HEK293T (cell line): ENCODE results near the gene EXOC3L1.
A peak's percentile ranks its signal among the peaks of the same experiment; 100 is the strongest.

ENCODE experiments used
- CTBP1 ChIP-seq: fragments of 450-650 bp; IDR thresholded peaks from 2 replicates; pipeline ENCODE4 v1.6.1; 2016; ENCODE audit warnings: borderline replicate concordance
- ELF4 ChIP-seq: fragments of 450-650 bp; IDR thresholded peaks from 2 replicates; pipeline ENCODE4 v1.6.1; 2017; ENCODE audit warnings: antibody characterized with exemption
- FOXK2 ChIP-seq: fragments of 450-650 bp; IDR thresholded peaks from 2 replicates; pipeline ENCODE4 v1.6.1; 2016; ENCODE audit warnings: mild to moderate bottlenecking
- FOXM1 ChIP-seq: fragments of 450-650 bp; IDR thresholded peaks from 2 replicates; pipeline ENCODE4 v1.6.1; 2017; ENCODE audit warnings: mild to moderate bottlenecking, borderline replicate concordance
- HDGF ChIP-seq: fragments of 450-650 bp; IDR thresholded peaks from 2 replicates; pipeline ENCODE4 v1.6.1; 2017; ENCODE audit warnings: antibody characterized with exemption, borderline replicate concordance
- NFRKB ChIP-seq: fragments of 450-650 bp; IDR thresholded peaks from 2 replicates; pipeline ENCODE4 v1.6.1; 2016; ENCODE audit warnings: mild to moderate bottlenecking, moderate library complexity
- SP1 ChIP-seq: fragments of 450-650 bp; IDR thresholded peaks from 2 replicates; pipeline ENCODE4 v1.6.1; 2017
- SUZ12 ChIP-seq: fragments of 450-650 bp; IDR thresholded peaks from 2 replicates; pipeline ENCODE4 v1.6.1; 2016; ENCODE audit warnings: mild to moderate bottlenecking
- ZNF384 ChIP-seq: fragments of 450-650 bp; IDR thresholded peaks from 2 replicates; pipeline ENCODE4 v1.6.1; 2016

DNA sequence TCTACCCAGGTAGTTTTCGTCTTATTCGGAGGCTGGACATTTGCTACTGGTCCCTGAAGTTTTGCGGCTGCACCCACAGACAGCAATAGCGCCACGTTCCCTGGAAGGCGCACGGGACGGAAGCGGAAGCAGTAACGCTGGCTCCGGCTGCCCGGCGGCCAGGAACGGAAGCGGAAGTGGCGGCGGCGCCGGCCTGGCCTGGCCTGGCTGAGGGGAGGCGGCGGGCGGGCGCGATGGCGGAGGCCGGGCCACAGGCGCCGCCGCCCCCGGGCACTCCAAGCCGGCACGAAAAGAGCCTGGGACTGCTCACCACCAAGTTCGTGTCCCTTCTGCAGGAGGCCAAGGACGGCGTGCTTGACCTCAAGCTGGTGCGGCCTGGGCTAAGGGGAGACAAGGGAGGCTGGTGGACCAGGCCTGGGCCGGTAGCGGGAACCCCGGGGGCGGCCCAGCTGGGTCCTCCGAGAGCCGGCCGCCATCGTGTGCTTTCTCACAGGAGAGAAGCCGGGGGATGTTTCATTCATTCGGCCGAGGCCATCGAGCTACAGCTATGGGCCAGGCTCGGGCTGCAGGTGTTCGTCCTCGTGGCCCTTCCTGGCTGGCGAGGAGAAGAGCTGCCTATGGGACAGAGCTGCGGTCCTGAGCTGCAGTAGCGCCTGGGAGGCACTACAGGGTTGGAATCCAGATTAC lies 2.2 kb upstream of the EXOC3L1 start, which contains the start of gene E2F4:
- TF ChIP-seq CTBP1 (no peak), FOXM1 (no peak), SUZ12 (no peak), SP1 (no peak), ZNF384 (no peak), ELF4 (peak; percentile 76), FOXK2 (no peak), HDGF (no peak), NFRKB (no peak)
